Caco-2 (cell line): ENCODE data around the gene ZNF862. TPM values are rescaled to one million over a fixed set of nuclear protein-coding genes. Genes with fewer than 3 reads are reported as not detected.

Source experiments
- BruUV-seq: library from RNA; stranded (reverse); fragments of 400-500 nt; replicated peaks from 2 replicates; lab custom pipeline; 2021; lab: Mats Ljungman, UMichigan
- CTCF ChIA-PET: fragments of 300-600 bp; sonication (Branson Sonifier 250); formaldehyde crosslinking; loops from one replicate; lab custom pipeline; 2022; ENCODE audit warnings: antibody characterized with exemption; lab: Charles Lee
- POLR2A ChIA-PET: fragments of 300-600 bp; sonication (Branson Sonifier 250); formaldehyde crosslinking; loops from one replicate; lab custom pipeline; 2022; ENCODE audit warnings: antibody characterized with exemption; lab: Charles Lee
- DNase-seq, 2 experiments: peaks; one replicate each; pipeline versions ENCODE4 v3.0.0 to v3.0.0-alpha.2; 2020 to 2022
- H3K27me3 ChIP-seq: replicated peaks from 2 replicates; pipeline ENCODE4 v1.6.0; 2011; ENCODE audit warnings: low read length; ENCODE audit not compliant: control insufficient read depth, insufficient read depth
- H3K36me3 ChIP-seq: 2 replicates; pipeline ENCODE4 v1.5.1; 2011; ENCODE audit warnings: low read length; ENCODE audit not compliant: control insufficient read depth, insufficient read depth
- H3K4me1 ChIP-seq: fragments of 250-450 bp; sonication (Bioruptor Pico); 2 replicates; pipeline ENCODE4 v1.5.1; 2020; ENCODE audit warnings: mild to moderate bottlenecking
- H3K4me3 ChIP-seq: 2 replicates; pipeline ENCODE4 v1.5.1; 2011; ENCODE audit warnings: low read depth, mild to moderate bottlenecking, control low read depth, low read length
- H3K9me3 ChIP-seq: fragments of 250-450 bp; sonication (Bioruptor Pico); 2 replicates; pipeline ENCODE4 v1.5.1; 2020; ENCODE audit warnings: mild to moderate bottlenecking, moderate library complexity
- H3K27ac Mint-ChIP-seq: one replicate; pipeline ENCODE4 v1.8.0; 2022; ENCODE audit warnings: mixed read lengths; ENCODE audit not compliant: unreplicated experiment
- H3K27me3 Mint-ChIP-seq: one replicate; pipeline ENCODE4 v1.8.0; 2022; ENCODE audit warnings: mixed read lengths; ENCODE audit not compliant: insufficient read depth, unreplicated experiment
- H3K36me3 Mint-ChIP-seq: one replicate; pipeline ENCODE4 v1.8.0; 2022; ENCODE audit warnings: mild to moderate bottlenecking, mixed read lengths; ENCODE audit not compliant: insufficient read depth, unreplicated experiment
- H3K4me1 Mint-ChIP-seq: one replicate; pipeline ENCODE4 v1.8.0; 2022; ENCODE audit warnings: low read depth, mixed read lengths; ENCODE audit not compliant: unreplicated experiment
- H3K4me3 Mint-ChIP-seq: one replicate; pipeline ENCODE4 v1.8.0; 2022; ENCODE audit warnings: mild to moderate bottlenecking, moderate library complexity, mixed read lengths; ENCODE audit not compliant: unreplicated experiment
- H3K9me3 Mint-ChIP-seq: one replicate; pipeline ENCODE4 v1.8.0; 2022; ENCODE audit warnings: mixed read lengths; ENCODE audit not compliant: unreplicated experiment
- intact Hi-C: fragments of 100-400 bp; cut with micrococcal nuclease; formaldehyde crosslinking; loops from one replicate; pipeline ENCODE4 v1.10.0; 2022; ENCODE audit not compliant: unreplicated experiment
- total RNA-seq: library from RNA; stranded (reverse); gene quantifications from 2 replicates; pipeline ENCODE4 v1.2.3, GENCODE V29; 2022
- TF ChIP-seq, protein P1 (sequence below), 2 experiments: fragments of 200-600 bp in 1 of 2; IDR thresholded peaks; 1 replicate in 1 of 2; 2 replicates in 1 of 2; pipeline versions ENCODE4 v1.5.1 to v1.8.0; 2011 to 2022; ENCODE audit warnings: antibody characterized with exemption in 1 of 2, control low read depth in 1 of 2, inconsistent platforms in 1 of 2, low read depth in 1 of 2, low read length in 1 of 2, mild to moderate bottlenecking in 1 of 2, moderate library complexity in 1 of 2; ENCODE audit not compliant: insufficient read depth in 1 of 2, severe bottlenecking in 1 of 2, unreplicated experiment in 1 of 2

The ZNF862 gene
- total RNA-seq, 1 experiment from 2014 or later: 3.5 TPM

- Mint-ChIP-seq H3K36me3 (no peaks in the 10 kb centered on the region), H3K4me3 (no peak overlapping the region), H3K9me3 (no peaks in the 10 kb centered on the region), H3K27ac (peak overlapping the region; percentile 82), H3K27me3 (no peaks in the 10 kb centered on the region), H3K4me1 (peaks cover 9% of the 10 kb centered on the region)
- POLR2A ChIA-PET: no interaction called here
- H3K9me3 ChIP-seq: no peaks in the 10 kb centered on the region
- intact Hi-C loops: no loop called here
- TF ChIP-seq, protein P1, sequence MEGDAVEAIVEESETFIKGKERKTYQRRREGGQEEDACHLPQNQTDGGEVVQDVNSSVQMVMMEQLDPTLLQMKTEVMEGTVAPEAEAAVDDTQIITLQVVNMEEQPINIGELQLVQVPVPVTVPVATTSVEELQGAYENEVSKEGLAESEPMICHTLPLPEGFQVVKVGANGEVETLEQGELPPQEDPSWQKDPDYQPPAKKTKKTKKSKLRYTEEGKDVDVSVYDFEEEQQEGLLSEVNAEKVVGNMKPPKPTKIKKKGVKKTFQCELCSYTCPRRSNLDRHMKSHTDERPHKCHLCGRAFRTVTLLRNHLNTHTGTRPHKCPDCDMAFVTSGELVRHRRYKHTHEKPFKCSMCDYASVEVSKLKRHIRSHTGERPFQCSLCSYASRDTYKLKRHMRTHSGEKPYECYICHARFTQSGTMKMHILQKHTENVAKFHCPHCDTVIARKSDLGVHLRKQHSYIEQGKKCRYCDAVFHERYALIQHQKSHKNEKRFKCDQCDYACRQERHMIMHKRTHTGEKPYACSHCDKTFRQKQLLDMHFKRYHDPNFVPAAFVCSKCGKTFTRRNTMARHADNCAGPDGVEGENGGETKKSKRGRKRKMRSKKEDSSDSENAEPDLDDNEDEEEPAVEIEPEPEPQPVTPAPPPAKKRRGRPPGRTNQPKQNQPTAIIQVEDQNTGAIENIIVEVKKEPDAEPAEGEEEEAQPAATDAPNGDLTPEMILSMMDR (IDR thresholded peaks at IDR 0.05; ENCODE audit: insufficient read depth in 1 of 2, low read depth in 1 of 2, low read length in 1 of 2, severe bottlenecking in 1 of 2, unreplicated experiment in 1 of 2): no peak
- no TSS peak for BruUV-seq
- peaks cover 16% of the 10 kb centered on the region for H3K4me1 ChIP-seq
- H3K27me3 ChIP-seq: no peaks in the 10 kb centered on the region
- no peaks in the 10 kb centered on the region for H3K36me3 ChIP-seq
- no peak overlapping the region for H3K4me3 ChIP-seq
- CTCF ChIA-PET: no interaction called here
- no peak for DNase-seq
Observed at GRCh38 chr7:149822353-149822943, 15.7 kb upstream of the ZNF862 start.

GRCh38 chr7:149823191-149823630 lies 15.0 kb upstream of the ZNF862 start:
- DNase-seq: no peak
- no peaks in the 10 kb centered on the region for H3K36me3 Mint-ChIP-seq
- H3K4me1 Mint-ChIP-seq: peaks cover 9% of the 10 kb centered on the region
- H3K4me3 Mint-ChIP-seq: no peak overlapping the region
- no peaks in the 10 kb centered on the region for H3K27me3 Mint-ChIP-seq
- TF ChIP-seq, protein P1 (IDR thresholded peaks at IDR 0.05; ENCODE audit: insufficient read depth in 1 of 2, low read depth in 1 of 2, low read length in 1 of 2, severe bottlenecking in 1 of 2, unreplicated experiment in 1 of 2): no peak
- no peaks in the 10 kb centered on the region for H3K36me3 ChIP-seq
- peaks cover 16% of the 10 kb centered on the region for H3K4me1 ChIP-seq
- intact Hi-C loops: no loop called here
- no peaks in the 10 kb centered on the region for H3K9me3 ChIP-seq
- ChIA-PET CTCF (no interaction called here), POLR2A (no interaction called here)
- H3K27me3 ChIP-seq: no peaks in the 10 kb centered on the region
- H3K4me3 ChIP-seq: no peak overlapping the region
- no peak overlapping the region for H3K27ac Mint-ChIP-seq
- BruUV-seq: no TSS peak
- H3K9me3 Mint-ChIP-seq: no peaks in the 10 kb centered on the region

DNA sequence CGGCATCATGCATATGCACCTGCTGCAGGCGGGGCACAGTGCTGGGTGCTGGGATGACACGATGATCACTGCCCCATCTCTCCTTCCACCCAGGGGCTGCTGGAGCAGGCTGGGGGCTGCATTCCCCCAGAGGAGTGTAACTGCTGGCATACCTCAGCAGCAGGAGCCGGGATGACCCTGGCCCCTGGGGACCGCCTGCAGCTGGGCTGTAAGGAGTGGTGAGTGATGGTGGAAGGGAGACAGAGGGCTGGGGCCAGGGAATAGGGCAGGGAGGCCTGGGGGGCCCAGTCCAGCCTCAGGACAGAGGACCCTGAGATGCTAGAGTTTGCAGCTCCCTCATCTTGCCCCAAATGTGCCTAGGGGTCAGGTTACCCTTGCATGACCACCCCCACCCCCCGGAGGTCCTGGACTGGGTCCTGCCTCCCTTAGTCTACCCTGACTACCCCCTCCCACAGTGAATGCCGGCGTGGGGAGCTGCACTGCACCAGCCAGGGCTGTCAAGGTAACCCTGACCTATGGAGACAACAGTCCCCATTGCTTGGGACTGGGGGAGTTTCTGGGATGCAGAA lies 14.5 kb upstream of the ZNF862 start:
- Histone ChIP-seq H3K4me1 (peaks cover 16% of the 10 kb centered on the region), H3K36me3 (no peaks in the 10 kb centered on the region), H3K4me3 (no peak overlapping the region), H3K27me3 (no peaks in the 10 kb centered on the region), H3K9me3 (no peaks in the 10 kb centered on the region)
- TF ChIP-seq, protein P1 (IDR thresholded peaks at IDR 0.05; ENCODE audit: insufficient read depth in 1 of 2, low read depth in 1 of 2, low read length in 1 of 2, severe bottlenecking in 1 of 2, unreplicated experiment in 1 of 2): no peak
- H3K27ac Mint-ChIP-seq: no peak overlapping the region
- H3K4me3 Mint-ChIP-seq: no peak overlapping the region
- DNase-seq: no peak
- H3K36me3 Mint-ChIP-seq: no peaks in the 10 kb centered on the region
- intact Hi-C loops: no loop called here
- peaks cover 9% of the 10 kb centered on the region for H3K4me1 Mint-ChIP-seq
- CTCF ChIA-PET: no interaction called here
- no peaks in the 10 kb centered on the region for H3K9me3 Mint-ChIP-seq
- H3K27me3 Mint-ChIP-seq: no peaks in the 10 kb centered on the region
- BruUV-seq: no TSS peak
- POLR2A ChIA-PET: no interaction called here
